WERI-Rb-1 (cell line): ENCODE measurements around the gene TSPYL6.

ENCODE experiments used
- DNase-seq: peaks from one replicate; pipeline ENCODE4 v3.0.0-alpha.2; 2020
- H3K27ac ChIP-seq: fragments of 250-450 bp; sonication (Bioruptor Pico); 2 replicates; pipeline ENCODE4 v1.5.1; 2020; ENCODE audit warnings: mild to moderate bottlenecking, moderate library complexity
- H3K27me3 ChIP-seq: fragments of 250-450 bp; sonication (Bioruptor Pico); 2 replicates; pipeline ENCODE4 v1.5.1; 2021; ENCODE audit warnings: mild to moderate bottlenecking, low read depth, moderate library complexity; ENCODE audit not compliant: insufficient read depth, severe bottlenecking
- H3K36me3 ChIP-seq: fragments of 250-450 bp; sonication (Bioruptor Pico); 2 replicates; pipeline ENCODE4 v1.5.1; 2020; ENCODE audit warnings: mild to moderate bottlenecking, moderate library complexity
- H3K4me3 ChIP-seq: 2 replicates; pipeline ENCODE4 v1.5.1; 2011; ENCODE audit warnings: low read depth, mild to moderate bottlenecking, control low read depth, low read length
- H3K9me3 ChIP-seq: fragments of 250-450 bp; sonication (Bioruptor Pico); 2 replicates; pipeline ENCODE4 v1.5.1; 2021; ENCODE audit warnings: mild to moderate bottlenecking, moderate library complexity; ENCODE audit not compliant: severe bottlenecking
- TF ChIP-seq, protein P1 (sequence below): IDR thresholded peaks from 2 replicates; pipeline ENCODE4 v1.5.1; 2011; ENCODE audit warnings: low read depth, mild to moderate bottlenecking, control low read depth, inconsistent platforms, low read length

The TSPYL6 gene

DNA sequence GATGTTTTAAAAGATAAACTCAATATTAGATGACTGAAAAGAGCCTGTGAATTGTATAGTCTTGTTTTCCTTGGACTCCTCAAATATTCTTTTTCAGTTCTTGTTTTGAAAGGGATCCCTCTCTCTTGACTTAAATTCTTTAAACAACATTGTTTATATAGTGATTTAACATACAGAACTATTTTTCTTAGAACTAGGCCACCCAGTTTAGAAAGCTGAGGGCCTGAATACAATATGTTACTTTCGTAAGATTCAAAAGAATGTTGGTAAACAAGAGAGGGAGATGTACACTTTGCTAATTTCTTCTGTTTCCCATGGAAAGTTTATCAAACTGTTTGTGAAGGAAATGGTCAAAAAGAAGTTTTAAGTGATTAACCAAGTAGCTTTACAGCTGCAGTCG, 5.5 kb upstream of the TSPYL6 start:
- Histone ChIP-seq H3K9me3 (no peaks in the 10 kb centered on the region), H3K27me3 (no peaks in the 10 kb centered on the region), H3K36me3 (no peaks in the 10 kb centered on the region), H3K4me3 (no peak overlapping the region), H3K27ac (no peak overlapping the region)
- TF ChIP-seq, protein P1, sequence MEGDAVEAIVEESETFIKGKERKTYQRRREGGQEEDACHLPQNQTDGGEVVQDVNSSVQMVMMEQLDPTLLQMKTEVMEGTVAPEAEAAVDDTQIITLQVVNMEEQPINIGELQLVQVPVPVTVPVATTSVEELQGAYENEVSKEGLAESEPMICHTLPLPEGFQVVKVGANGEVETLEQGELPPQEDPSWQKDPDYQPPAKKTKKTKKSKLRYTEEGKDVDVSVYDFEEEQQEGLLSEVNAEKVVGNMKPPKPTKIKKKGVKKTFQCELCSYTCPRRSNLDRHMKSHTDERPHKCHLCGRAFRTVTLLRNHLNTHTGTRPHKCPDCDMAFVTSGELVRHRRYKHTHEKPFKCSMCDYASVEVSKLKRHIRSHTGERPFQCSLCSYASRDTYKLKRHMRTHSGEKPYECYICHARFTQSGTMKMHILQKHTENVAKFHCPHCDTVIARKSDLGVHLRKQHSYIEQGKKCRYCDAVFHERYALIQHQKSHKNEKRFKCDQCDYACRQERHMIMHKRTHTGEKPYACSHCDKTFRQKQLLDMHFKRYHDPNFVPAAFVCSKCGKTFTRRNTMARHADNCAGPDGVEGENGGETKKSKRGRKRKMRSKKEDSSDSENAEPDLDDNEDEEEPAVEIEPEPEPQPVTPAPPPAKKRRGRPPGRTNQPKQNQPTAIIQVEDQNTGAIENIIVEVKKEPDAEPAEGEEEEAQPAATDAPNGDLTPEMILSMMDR: no peak
- no peak for DNase-seq

DNA sequence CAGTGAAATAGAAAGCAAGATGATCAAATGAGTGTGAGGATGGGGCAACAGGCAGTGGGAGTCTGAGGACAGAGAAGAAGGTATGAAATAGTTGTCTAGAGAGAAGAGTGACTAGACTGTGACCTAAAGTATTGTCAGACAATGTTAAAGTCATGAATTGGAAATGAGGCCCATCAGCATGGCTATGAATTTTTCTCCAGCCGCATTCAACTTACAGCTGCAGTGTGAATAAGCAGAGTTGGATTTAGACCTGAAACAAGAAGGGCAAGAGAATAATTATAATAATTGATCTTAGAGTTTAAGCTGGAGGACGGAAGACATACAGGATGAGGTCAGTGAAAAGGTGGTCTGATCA, 4.2 kb upstream of the TSPYL6 start:
- no peak for DNase-seq
- no peaks in the 10 kb centered on the region for H3K27me3 ChIP-seq
- TF ChIP-seq, protein P1: no peak
- H3K9me3 ChIP-seq: no peaks in the 10 kb centered on the region
- H3K4me3 ChIP-seq: no peak overlapping the region
- no peak overlapping the region for H3K27ac ChIP-seq
- no peaks in the 10 kb centered on the region for H3K36me3 ChIP-seq

DNA sequence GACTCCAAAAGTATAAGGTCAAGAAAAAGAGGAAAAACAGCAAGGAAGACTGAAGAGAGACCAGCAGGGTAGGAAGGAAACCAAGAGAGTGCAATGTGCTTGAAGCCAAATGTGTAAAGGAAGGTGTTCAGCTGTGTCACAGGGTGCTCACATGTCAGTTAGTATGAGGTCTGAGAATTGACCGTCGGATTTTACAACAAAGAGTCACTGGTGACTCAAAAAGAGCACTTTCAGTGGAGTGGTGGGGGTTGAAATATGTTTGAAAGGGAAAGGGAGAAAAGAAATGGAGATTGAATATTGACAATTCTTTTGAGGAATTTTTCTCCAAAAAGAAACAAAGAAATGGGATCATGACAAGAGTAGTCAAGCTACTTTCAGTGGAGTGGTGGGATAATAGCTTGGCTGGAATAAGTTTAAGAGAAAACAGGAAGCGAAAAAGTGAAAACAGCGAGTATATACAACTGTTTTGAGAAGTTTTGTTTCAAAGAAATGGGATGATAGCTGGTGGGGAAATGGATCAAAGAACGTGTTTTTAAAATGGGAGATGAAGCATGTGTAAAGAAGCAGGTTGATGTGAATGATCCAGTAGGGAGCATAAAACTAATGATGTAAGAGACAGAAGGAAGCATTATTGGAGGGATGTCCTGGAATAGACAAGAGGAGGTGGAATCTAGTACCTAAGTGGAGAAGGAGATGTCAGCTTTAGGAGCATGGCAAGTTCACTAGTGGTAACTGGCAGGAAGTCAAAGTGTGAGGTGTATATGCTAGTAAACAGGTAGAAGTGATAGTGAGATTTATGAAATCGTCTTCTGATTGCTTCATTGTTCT, 3.6 kb upstream of the TSPYL6 start:
- no peaks in the 10 kb centered on the region for H3K27me3 ChIP-seq
- no peak overlapping the region for H3K4me3 ChIP-seq
- no peak for DNase-seq
- no peak overlapping the region for H3K27ac ChIP-seq
- TF ChIP-seq, protein P1: no peak
- no peaks in the 10 kb centered on the region for H3K36me3 ChIP-seq
- H3K9me3 ChIP-seq: peaks cover 4% of the 10 kb centered on the region

DNA sequence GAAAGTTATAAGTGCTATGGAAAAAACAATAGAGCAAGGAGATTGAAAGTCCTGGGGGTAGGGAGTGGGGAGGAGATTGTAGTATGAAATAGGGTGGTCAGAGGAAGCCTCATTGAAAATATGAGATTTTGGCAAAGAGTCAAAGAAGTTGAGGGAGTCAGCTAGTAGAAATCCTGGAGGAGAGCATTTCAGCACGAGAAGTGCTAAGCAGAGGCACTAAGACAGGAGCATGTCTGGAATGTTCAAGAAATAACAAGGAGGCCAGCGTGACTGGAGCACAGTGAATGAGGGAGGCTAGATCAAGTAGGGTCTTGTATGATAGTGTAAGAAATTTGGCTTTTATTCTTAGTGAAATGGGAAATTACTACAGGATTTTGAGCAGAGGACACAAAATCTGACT, 2.1 kb upstream of the TSPYL6 start:
- H3K27ac ChIP-seq: no peak overlapping the region
- peaks cover 4% of the 10 kb centered on the region for H3K9me3 ChIP-seq
- TF ChIP-seq, protein P1: no peak
- H3K27me3 ChIP-seq: no peaks in the 10 kb centered on the region
- H3K4me3 ChIP-seq: no peak overlapping the region
- no peak for DNase-seq
- no peaks in the 10 kb centered on the region for H3K36me3 ChIP-seq

DNA sequence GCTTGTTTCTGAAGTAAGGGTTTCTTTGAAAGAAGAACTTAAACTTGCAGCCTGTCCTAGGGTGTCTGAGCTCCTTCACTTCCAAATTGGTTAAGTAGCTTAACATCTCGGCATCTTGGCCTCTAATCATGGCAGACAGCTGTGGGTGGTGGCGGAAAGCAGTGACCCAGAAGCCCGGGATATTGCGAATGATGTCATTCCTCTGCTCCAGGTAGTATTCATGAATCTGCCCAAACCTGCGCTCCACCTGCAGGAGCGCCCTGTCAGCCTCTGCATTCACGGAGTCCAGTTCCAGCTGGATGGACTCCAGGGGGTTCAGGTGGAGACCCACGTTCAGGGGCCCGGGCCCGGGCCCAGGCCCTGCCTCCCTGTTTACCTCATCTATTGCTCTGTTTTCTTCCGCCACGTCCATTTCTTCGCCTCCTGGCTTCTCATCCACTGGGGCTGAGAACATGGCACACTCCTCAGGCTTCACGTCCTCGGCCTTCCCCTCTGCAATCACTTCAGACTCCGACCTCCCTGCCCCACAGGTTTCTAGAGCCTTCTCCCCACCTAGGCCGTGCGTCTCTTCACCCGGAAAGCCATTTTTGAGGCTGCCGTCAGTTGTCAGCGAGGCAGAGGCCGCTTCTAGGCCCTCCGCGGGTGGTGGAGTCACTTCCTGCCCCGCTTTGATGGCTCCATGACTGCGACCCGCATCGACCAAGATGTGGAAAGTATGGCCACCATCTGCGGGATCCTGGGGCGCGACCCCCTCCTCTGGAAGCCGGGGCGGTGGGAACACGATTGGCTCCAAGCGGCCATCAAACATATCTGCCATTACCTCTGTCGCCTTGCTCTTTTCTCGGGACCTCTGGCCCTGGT, 569 bp downstream of the TSPYL6 start:
- H3K4me3 ChIP-seq: no peak overlapping the region
- no peaks in the 10 kb centered on the region for H3K36me3 ChIP-seq
- peaks cover 4% of the 10 kb centered on the region for H3K9me3 ChIP-seq
- no peak overlapping the region for H3K27ac ChIP-seq
- TF ChIP-seq, protein P1: no peak
- no peaks in the 10 kb centered on the region for H3K27me3 ChIP-seq
- no peak for DNase-seq
